Glutamatergic neuron (in vitro differentiated cells): ENCODE measurements around the gene NT5DC2. TPM values are rescaled to one million over a fixed set of nuclear protein-coding genes. Genes with fewer than 3 reads are reported as not detected.

Source experiments
- DNase-seq: peaks from one replicate; pipeline ENCODE4 v3.0.0; 2022
- H3K27ac Mint-ChIP-seq: one replicate; pipeline ENCODE4 v1.8.0; 2020; ENCODE audit warnings: mild to moderate bottlenecking, mixed read lengths, inconsistent platforms; ENCODE audit not compliant: unreplicated experiment
- H3K27me3 Mint-ChIP-seq: one replicate; pipeline ENCODE4 v1.8.0; 2020; ENCODE audit warnings: mild to moderate bottlenecking, moderate library complexity, mixed read lengths, inconsistent platforms; ENCODE audit not compliant: unreplicated experiment
- H3K36me3 Mint-ChIP-seq: one replicate; pipeline ENCODE4 v1.8.0; 2020; ENCODE audit warnings: mild to moderate bottlenecking, mixed read lengths, inconsistent platforms; ENCODE audit not compliant: unreplicated experiment
- H3K4me1 Mint-ChIP-seq: one replicate; pipeline ENCODE4 v1.8.0; 2020; ENCODE audit warnings: mild to moderate bottlenecking, low read depth, mixed read lengths, inconsistent platforms; ENCODE audit not compliant: unreplicated experiment
- H3K4me3 Mint-ChIP-seq: one replicate; pipeline ENCODE4 v1.8.0; 2020; ENCODE audit warnings: mild to moderate bottlenecking, mixed read lengths, inconsistent platforms; ENCODE audit not compliant: unreplicated experiment
- H3K9me3 Mint-ChIP-seq: one replicate; pipeline ENCODE4 v1.8.0; 2020; ENCODE audit warnings: mild to moderate bottlenecking, moderate library complexity, mixed read lengths, inconsistent platforms; ENCODE audit not compliant: unreplicated experiment
- CTCF ChIP-seq: fragments of 200-600 bp; sonication (generic); IDR thresholded peaks from one replicate; pipeline ENCODE4 v1.5.0; 2021; ENCODE audit not compliant: partially characterized antibody, unreplicated experiment
- total RNA-seq: library from RNA; stranded (reverse); fragmentation: NEBNext Ultra II Directional; extraction: Animal tissue kit (Norgen Biotek cat#: 25700); gene quantifications from one replicate; pipeline ENCODE4 v1.2.1, GENCODE V29; 2021; ENCODE audit not compliant: unreplicated experiment

NT5DC2 gene
- total RNA-seq, 1 donor from 2014 or later, result 308 TPM

- TF ChIP-seq CTCF, result no peak
- no peak overlapping the region for H3K4me3 Mint-ChIP-seq
- H3K36me3 Mint-ChIP-seq, result no peaks in the 10 kb centered on the region
- H3K4me1 Mint-ChIP-seq, result no peaks in the 10 kb centered on the region
- no peak for DNase-seq
- no peaks in the 10 kb centered on the region for H3K27me3 Mint-ChIP-seq
- no peak overlapping the region for H3K27ac Mint-ChIP-seq
- no peaks in the 10 kb centered on the region for H3K9me3 Mint-ChIP-seq
Measured at GRCh38 chr3:52557011-52557960, 23.6 kb upstream of the NT5DC2 start.

- TF ChIP-seq CTCF, result no peak
- Mint-ChIP-seq H3K9me3 (peaks cover 2% of the 10 kb centered on the region), H3K27me3 (no peaks in the 10 kb centered on the region), H3K27ac (no peak overlapping the region), H3K4me3 (no peak overlapping the region), H3K36me3 (no peaks in the 10 kb centered on the region), H3K4me1 (no peaks in the 10 kb centered on the region)
- DNase-seq, result no peak
Measured at GRCh38 chr3:52555056-52555455, 21.4 kb upstream of the NT5DC2 start.

- no peak for TF ChIP-seq CTCF
- Mint-ChIP-seq H3K36me3 (no peaks in the 10 kb centered on the region), H3K4me3 (no peak overlapping the region), H3K4me1 (no peaks in the 10 kb centered on the region), H3K27me3 (no peaks in the 10 kb centered on the region), H3K27ac (no peak overlapping the region), H3K9me3 (peaks cover 2% of the 10 kb centered on the region)
- no peak for DNase-seq
Measured at GRCh38 chr3:52554026-52554755, 20.5 kb upstream of the NT5DC2 start.

- no peaks in the 10 kb centered on the region for H3K27me3 Mint-ChIP-seq
- DNase-seq, result no peak
- H3K4me3 Mint-ChIP-seq, result no peak overlapping the region
- no peak overlapping the region for H3K27ac Mint-ChIP-seq
- H3K36me3 Mint-ChIP-seq, result no peaks in the 10 kb centered on the region
- no peak for TF ChIP-seq CTCF
- H3K9me3 Mint-ChIP-seq, result peaks cover 2% of the 10 kb centered on the region
- no peaks in the 10 kb centered on the region for H3K4me1 Mint-ChIP-seq
Measured at GRCh38 chr3:52552089-52552488, 18.4 kb upstream of the NT5DC2 start.

- Mint-ChIP-seq H3K9me3 (peaks cover 2% of the 10 kb centered on the region), H3K27ac (no peak overlapping the region), H3K4me3 (no peak overlapping the region), H3K4me1 (no peaks in the 10 kb centered on the region), H3K36me3 (no peaks in the 10 kb centered on the region), H3K27me3 (no peaks in the 10 kb centered on the region)
- no peak for TF ChIP-seq CTCF
- DNase-seq, result no peak
Measured at GRCh38 chr3:52551118-52551517, 17.5 kb upstream of the NT5DC2 start.
